Daoy (cell line): ENCODE results near the gene MYO7B. TPM values are rescaled to one million over a fixed set of nuclear protein-coding genes. Genes with fewer than 3 reads are reported as not detected.

Source experiments
- DNase-seq: peaks from one replicate; pipeline ENCODE4 v3.0.0-alpha.2; 2015; ENCODE audit warnings: low read depth
- total RNA-seq: library from RNA; depleted of rRNA; stranded (reverse); fragments of >200 nt; shearing (Covaris generic); gene quantifications from 2 replicates; pipeline ENCODE4 v1.2.3, GENCODE V29; 2014

MYO7B gene
- total RNA-seq, 1 experiment from 2014 or later = 0.91 TPM

DNA sequence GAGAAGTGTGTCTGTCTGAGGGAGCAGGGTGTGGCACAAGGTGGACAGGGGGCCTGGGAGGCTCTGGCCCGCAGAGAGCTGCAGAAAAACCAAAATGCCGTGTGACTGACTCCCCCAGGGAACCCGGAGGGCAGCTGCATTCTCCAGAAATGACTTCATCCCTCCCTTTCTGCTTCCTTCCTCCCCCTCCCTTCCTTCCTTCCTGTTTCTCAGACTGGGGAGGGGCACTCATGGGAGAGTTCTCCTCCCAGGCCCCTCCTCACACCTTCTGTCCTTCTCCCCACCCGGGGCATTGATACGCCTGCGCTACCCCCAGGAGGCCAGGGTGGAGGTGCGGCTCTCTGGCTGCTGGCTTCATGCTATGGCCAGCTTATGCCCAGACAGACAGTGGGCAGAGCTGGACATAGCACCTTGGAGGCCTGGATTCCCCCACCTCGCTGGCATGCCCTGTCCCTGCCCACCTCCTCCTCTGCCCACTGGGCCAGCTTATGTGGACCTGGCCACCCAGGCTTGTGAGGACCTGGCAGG, 102.3 kb downstream of the MYO7B start:
- peak; percentile 92 for DNase-seq

DNA sequence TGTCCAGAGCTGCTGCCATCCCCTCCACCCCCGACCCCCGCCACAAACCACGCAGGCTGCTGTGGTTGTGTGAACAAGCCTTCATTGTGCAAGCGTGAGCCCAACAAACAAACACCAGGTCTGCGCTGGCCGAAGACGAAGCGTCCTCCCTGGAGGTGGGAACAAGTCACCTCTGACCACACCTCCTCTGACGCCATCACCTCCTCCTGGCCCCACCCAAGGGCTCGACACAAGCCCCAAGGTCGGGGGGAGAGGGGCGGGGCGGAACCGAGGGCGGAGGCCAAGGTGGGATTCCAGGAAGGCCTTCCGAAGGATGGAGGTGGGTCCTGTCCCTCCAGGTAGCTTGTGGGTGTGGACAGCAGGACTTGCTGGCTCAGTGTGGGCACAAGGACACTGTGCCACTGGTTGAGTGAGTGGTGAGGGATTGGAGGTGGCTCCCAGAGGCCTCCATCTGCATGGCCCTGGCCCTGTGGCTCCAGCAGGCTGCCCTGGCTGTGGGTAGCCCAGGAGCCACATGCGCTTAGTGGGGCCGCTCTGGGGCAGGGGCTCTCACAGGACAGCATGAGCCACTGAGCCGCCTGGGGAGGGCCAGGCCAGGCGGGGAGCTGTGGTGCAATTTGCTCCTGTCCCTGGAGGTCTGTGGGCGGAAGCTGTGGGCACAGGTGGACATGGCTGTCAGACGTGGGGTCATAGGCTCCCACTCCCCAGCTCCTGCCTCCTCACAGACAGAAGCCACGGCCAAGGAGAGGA, 103.1 kb downstream of the MYO7B start:
- DNase-seq = no peak

DNA sequence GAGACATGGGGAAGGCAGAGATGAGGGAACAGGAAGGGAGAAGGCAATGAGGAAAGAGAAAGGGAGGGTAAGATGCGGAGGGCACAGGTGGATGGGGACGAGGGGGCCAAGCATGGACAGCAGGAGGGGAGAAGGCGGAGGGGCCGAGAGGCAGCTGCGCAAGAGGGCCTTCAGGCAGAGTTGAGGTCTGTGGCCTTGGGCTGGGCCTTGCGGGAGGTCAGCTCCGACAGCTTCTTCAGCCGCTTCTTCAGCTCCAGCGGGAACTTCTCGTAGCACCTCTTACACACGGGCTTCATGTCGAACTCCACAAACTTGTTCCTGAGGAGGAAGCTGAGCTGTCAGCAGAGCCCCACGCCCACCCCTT, 103.6 kb downstream of the MYO7B start:
- no peak for DNase-seq

DNA sequence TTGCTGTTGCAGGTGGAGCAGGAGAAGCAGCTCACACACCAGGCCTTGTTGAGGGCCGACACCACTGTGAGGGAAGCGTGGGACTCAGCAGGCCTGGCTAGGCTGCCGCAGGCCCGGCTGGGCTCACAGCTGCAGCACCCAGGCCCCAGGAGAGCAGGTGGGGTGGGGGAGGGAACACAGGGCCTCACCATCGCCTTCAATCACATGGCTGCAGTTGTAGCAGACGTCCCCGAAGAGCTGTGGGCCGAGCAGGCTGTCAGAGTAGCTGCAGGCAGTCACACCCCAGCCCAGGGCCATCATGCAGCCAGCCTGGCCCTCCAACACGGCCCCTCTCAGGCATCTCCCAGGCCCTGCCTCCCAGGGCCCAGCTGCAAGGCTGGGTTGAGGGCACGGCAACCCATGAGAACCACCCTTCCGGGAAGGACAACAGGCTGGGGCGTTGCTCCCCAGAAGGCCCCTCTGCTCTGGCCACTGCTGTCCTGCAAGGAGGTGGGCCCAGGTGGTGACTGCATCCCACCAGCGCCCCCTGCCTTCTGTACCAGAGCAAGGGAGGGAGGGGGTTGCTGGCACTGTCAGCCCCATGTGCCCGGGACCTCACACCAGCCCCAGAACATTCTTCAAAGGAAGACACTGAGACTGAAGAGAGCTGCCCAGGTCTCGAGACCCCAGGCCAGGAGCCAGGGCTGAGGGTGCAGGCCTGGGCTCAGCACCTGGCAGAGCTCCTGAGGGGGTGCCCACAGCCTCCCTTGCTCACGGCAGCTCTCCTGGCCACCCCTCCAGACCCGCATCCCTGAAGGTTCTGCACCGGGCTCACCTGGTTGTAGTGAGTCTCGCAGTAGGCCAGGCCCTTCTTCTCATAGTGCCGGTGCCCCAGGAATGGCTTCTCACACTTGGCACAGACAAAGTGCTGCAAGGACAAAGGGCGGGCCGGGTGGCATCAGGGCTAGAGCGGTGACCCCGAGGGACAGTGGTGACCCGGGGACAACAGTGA, 104.9 kb downstream of the MYO7B start:
- peak; percentile 30 for DNase-seq

DNA sequence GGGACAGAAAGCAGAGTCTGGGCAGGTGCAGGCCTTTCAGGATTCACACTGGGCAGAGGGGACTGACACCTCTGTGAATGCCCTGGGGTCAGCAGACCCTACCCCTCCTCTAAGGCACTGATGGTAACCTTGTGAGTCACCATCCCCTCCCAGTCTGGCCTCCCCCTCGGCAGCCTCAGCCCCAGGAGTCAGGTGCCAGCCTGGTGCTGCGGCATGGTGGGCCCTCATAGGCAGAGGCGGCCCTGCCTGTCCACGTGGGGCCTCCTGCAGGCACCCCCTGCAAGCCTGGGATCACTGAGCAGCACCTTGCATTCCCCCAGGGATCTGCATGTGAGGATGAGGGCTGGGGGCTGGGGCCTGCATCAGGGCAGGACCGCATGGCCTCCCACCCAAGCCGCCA, 105.7 kb downstream of the MYO7B start:
- no peak for DNase-seq

DNA sequence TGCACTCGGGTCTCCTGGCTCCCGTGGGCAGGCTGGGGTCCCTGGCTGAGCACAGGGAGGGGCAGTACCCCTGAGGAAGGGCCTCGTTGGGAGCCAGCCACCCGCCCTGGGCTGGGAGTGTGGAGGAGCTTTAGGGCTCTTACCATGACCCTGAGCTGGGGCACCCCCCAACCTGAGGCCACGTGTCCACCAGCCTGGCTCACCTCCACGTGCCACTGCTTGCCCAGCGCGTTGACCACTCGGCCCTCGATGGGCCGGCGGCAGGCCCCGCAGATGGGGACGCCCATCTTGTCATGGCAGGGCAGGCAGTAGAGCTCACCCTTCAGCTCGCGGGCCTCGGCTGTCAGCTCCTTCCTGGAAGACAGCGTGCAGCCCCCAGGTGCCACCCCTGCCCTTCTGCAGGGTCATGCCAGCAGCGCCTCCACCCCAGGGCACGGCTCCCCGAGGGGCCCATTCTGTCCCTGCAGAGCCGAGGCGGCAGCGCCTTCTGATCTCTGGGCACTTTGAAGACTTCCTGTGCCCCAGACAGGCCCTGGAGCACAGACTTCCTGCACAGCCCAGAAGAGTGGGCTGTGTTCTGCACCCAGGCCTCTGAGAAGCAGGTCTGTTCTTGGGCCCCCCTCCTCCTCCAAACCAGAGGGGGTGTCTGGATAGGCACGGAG, 106.5 kb downstream of the MYO7B start:
- DNase-seq = no peak

DNA sequence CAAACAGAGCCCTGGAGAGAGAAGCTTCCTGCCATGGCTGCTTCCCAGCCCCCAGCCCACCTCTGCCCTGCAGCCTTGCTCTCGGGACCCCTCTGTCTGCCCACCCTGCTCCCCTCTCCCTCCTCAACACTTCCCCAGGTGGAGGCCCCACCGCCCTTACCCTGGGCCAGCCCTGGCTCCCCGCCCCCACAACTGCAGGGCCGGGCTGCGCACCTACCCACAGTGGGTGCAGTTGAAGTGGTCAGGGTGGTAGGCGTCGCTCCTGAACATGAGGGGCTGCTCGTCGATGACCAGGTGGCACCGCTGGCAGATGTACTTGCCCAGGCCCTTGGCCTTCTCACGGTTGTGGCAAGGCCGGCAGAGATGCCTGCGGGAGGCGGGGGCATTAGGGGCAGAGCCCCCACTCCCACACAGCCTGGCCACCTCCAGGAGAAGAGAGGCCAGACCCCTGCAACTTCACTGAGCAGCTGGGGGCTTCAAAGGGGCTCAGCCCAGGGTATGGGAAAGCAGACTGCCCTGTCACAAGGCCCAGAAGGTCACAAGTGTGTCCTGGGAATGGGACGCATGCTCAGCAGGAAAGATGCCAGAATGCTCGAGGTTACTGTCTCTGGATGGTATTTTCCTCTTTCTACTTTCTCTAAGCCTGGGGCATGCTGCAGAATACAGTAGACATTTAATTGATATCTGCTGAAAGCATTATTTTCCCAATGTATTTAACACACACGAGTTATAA, 107.4 kb downstream of the MYO7B start:
- no peak for DNase-seq

DNA sequence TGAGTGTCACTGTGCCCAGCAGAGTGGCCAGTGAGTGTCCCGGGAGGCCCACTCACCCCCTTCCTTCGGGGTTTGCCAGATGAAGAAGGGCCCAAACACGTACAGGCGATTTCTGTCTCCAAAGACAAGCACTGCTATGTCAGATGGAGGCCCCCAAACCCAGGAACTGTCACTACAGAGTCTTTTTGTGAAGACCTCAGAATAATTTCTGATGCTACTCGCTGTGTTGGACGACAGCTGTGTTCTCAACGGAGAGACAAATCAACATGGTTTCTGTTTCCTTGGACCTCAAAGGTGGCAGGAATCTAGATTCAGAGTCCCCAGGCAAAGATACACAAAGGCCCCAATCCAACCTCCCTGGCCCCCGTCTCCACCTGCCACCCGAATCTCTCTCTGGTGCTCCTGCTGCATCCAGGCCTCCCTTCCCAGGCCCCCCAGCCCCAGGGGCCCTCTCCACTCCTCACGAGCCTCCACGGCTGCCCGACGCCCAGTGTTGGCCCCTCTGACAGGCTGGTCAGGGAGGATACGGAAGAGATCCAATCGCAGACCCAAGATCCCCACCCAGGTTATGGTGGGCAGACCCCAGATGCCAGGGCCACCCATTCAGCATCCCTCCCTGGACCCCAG, 108.1 kb downstream of the MYO7B start:
- no peak for DNase-seq

DNA sequence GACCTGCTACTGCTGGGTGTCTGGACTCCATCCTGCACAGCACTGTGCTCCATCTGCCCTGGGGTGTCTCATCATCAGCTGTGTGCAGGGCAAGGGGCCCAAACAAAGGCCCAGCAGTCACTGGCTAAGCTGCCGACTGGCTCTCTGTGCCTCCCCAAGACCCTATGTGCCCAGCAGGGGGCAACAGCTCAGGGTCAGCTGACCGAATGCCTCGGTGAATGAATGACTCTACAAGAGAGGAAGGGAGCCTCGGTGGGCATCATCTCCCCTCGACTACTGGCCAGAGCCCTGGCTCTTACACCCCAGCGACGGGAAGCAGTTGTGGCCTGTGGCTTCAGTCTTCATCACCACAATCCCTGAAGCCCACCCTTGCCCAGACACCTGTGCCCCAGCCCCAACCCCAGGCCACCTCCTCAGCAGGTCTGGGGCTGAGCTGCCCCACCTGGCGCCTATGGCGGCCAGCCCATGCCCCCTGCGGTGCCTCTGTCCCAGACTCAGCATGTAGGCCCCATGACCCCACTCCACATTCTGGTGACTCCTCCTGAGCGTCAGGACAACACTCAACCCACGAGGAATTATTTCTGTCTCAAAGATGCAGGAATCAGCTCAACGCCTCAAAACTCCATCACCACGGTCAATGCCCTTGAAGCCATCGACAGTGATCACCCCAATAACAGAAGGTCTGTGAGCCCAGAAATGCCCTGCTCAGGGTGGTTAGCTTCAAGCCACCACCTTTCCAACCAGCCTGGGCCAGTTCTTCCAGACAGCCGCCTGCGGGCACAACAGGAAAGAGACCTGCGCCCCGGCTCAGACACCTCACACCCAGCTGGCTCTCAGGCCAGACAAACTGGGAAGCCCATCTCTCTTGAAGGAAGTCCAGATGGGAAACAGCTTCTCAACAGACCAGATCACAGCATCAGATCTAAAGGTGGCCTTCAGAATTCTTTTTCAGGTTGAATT, 108.9 kb downstream of the MYO7B start:
- DNase-seq = no peak

DNA sequence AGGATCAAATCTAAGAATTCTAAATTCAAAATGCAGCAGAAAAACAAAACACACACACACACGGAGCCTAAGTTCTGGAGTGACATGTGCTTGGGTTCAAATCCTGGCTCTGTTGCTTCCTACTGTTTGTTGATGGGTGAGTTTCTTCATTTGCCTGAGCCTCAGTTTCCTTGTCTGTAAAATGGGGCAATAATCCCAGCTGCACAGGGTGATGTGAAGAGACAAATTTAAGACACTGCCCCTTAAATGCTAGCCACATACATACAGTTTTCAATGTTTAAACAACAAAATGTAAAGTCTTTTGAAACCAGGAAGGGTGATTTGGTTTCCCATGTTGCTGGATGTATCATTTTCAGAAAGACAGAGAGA, 109.5 kb downstream of the MYO7B start:
- DNase-seq = no peak

DNA sequence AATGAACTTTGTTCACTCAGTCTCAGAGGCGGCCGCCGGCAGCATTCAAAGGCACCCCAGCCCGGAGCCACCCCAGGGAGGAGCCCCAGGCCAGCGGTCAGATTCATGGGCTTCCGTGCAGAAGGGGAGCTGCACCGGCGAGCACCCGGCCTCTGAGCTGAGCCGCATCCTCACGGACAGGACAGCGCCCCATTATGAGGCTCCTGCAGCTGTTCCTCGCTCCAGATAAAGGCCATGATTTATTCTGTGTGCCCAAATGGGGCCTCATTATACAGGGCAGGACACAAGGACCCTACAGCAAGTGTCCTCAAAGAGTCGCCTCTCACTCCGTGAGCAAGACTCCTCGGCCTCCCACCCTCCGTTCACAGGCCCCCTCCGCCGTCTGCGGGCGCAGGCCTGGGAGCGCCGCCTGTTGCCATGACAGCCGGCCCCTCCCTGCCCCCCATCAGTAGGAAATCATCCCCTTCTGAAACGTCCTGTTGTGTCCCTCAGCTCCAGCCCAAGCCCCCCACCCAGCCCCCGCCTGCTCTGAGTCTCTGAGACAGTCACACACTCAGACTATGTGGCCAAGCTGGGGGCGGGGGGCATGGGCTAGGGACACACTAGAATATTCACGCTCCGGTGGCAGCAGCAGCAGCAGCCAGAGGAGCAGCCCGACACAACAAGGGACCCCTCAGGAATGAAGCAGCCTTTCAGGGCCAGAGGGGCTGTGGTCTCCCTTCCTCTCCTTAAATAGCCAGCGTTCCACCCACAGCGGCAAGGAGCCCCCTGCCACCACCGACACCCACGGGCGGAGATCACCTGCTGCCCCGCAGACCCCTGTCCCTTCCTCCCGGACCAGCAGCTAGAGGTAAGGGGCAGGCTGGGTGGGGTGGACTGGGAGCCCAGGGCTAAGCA, 110.2 kb downstream of the MYO7B start, which contains the start of gene GPR17:
TSS of gene GPR17 (plus strand) at position 759 of the 897 bp plus-strand sequence. CDS start 4,583 bp downstream, outside the sequence.
- no peak for DNase-seq

DNA sequence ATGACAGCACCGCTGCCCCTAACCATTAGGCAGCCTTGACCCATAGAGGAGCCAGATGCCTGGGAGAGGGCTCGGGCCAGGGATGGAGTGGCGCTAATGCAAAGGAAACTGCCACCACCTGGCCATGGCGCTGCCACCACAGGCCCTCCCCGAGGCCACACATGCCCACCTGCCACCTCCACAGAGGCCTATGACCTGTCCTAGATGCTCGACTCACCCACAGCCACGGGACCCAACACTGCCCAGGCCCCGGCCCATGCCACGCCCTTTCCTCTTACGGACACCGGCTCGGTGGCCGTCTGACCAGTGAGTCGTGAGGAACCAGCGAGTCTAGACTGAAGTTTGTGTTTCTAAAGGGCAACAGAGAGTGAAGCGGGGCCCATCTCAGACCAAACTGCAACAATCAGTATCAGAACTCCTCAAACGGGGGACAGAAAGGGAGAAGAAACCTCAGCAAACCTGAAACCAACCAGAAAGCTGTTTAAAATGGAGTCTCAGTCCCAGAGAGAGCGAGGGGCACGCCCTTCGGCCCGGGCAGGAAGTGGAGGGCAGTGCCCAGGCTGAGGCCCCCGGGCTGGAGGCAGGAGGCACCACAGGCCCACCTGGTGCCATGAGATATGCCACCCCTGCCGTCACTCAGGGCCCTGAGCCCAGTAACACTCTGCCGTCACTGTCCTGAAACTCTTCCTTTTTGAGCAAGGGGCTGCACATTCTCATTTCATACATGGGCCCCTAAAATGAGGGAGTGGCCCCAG, 111.2 kb downstream of the MYO7B start:
- DNase-seq = no peak

DNA sequence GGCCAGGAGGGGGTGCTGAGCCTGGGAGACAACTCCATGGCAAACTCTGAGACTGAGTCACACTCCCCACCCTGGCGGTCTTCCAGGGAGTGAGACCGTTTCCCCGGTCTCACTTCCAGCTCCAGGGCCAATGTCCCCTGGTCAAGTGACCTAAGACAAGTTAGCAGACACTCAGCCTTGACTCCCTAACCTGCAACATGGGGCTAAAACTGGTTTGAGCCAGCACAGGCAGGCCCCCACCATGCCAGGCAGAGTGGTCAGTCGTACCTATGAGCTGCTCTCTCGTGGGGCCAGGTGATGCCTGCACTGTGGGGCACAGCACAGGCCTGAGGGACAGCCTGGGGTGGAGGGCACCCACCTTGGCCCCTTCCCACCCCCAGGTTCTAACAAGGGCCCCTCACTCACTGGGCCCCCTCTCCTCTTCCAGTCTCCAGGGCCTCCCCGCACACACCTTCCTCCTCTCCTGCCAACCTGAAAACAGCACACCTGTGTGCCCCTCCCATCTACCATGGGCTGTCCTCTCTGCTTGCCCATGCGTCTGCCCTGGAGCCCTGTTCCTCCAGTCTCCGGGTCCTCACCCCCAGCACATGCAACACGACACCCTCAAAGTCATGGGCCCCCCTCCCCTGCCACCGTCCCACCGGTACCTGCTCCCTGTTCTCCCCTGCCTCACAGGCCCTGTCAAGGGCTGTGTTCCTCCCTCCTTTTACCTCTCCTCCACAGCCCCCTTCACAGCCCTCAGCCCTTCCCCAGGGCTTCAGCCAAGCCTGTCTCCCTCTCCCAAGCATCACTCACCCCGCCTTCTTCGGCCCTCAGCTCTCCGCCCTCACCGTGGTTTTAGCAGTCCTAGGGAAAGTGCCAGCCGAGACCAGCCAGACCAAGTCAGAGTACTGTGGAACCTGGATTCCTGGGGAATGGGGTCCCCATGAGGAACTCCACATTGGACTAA, 112.0 kb downstream of the MYO7B start:
- peak; percentile 63 for DNase-seq

DNA sequence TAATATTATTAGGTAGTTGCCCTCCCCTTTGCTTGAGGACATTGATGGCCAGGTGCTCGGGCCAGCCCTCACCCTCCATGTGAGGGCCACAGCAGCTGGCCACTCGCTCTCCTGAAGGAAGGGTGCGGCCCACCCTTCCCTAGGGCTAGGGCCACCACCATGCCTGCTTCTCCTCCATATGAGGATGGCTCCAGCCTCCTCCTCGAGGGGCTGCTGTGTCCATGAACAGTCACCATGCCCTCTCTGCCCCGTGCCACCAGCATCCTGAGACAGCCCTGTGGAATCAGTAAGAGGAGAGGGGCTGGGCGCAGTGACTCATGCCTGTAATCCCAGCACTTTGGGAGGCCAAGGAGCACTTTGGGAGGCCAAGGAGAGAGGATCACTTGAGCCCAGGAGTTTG, 112.8 kb downstream of the MYO7B start:
- no peak for DNase-seq

DNA sequence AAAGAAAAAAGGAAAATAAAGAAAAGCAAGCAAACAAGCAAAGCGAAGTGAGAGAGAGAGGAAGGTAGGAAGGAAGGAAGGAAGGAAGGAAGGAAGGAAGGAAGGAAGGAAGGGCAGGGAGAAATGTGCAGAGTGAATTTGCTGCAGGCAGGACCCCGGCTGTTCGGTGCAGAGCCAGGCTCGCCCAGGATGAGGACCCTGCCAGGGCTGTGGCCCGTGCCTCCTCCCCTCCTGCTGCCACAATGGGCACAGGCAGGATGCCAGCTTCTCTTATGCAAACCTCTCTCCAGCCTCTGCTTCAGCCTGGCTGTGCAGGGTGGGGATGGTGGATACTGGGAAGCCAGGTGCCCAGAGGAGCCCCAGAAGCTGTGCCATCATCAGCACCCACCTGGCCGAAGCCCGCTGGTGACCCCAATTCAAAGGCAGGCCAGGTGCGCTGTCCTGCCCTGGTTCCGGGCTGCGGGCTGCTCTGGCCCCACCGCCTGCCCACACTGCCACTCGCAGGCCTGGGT, 113.7 kb downstream of the MYO7B start:
- no peak for DNase-seq

DNA sequence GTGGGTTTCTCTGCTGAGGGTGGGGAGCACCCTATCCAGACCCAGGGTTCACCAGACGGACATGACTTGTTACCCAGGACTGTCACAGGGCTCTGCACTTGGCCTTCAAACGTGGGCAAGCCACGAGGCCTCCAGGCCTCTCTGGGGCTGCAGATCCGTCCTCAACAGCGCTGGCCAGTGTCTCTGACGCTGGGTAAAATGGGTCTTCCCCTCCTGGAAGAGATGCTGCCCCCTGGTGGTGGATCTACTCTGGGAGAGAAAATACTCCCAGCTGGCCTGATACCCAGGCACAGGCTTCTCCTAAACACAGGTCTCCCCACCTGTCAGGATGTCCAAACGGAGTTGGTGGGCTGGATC, 114.2 kb downstream of the MYO7B start:
- peak; percentile 76 for DNase-seq
